Gastroesophageal sphincter (tissue), 4 donors: ENCODE results near the gene ANAPC4. TPM values are rescaled to one million over a fixed set of nuclear protein-coding genes. Genes with fewer than 3 reads are reported as not detected.

Experiments
- ATAC-seq: fragments of 150-250 bp; one replicate; pipeline ENCODE4 v1.9.1; 2016; ENCODE audit warnings: mild to moderate bottlenecking, moderate library complexity
- H3K27ac ChIP-seq, 4 donors: fragments of 200-600 bp; sonication (generic) in 3 of 4; 1 replicate in 3 of 4; 2 replicates in 1 of 4; pipeline ENCODE4 v1.5.1; 2016 to 2019
- H3K27me3 ChIP-seq: fragments of 200-600 bp; sonication (generic); one replicate; pipeline ENCODE4 v1.5.1; 2019
- H3K36me3 ChIP-seq, 2 donors: fragments of 200-600 bp; sonication (generic); one replicate each; pipeline ENCODE4 v1.5.1; 2019; ENCODE audit warnings: control low read depth in 1 of 2
- H3K4me1 ChIP-seq, 3 donors: fragments of 200-600 bp; sonication (generic); 1 replicate in 2 of 3; 2 replicates in 1 of 3; pipeline ENCODE4 v1.5.1; 2016 to 2019; ENCODE audit warnings: control low read depth in 2 of 3
- H3K4me3 ChIP-seq, 2 donors: fragments of 200-600 bp; sonication (generic); one replicate each; pipeline ENCODE4 v1.5.1; 2019; ENCODE audit warnings: mild to moderate bottlenecking in 1 of 2, moderate library complexity in 1 of 2
- H3K9me3 ChIP-seq, 3 donors: fragments of 200-600 bp; sonication (generic); one replicate each; pipeline ENCODE4 v1.5.1; 2017 to 2019; ENCODE audit warnings: control low read depth in 2 of 3
- CTCF ChIP-seq, 4 experiments: fragments of 200-600 bp in 2 of 4; fragments of 450-650 bp in 2 of 4; sonication (generic) in 1 of 4; IDR thresholded peaks; one replicate each; pipeline ENCODE4 v1.5.1; 2017 to 2019; ENCODE audit warnings: antibody characterized with exemption in 4 of 4, mild to moderate bottlenecking in 2 of 4, moderate library complexity in 2 of 4
- EP300 ChIP-seq: sonication (generic); formaldehyde crosslinking; IDR thresholded peaks from one replicate; pipeline ENCODE4 v1.6.1; 2017; ENCODE audit warnings: antibody characterized with exemption, mild to moderate bottlenecking
- POLR2A ChIP-seq, 2 donors: fragments of 450-650 bp; IDR thresholded peaks; one replicate each; pipeline ENCODE4 v1.6.1; 2017; ENCODE audit warnings: antibody characterized with exemption in 2 of 2, mild to moderate bottlenecking in 2 of 2, moderate library complexity in 1 of 2
- POLR2AphosphoS5 ChIP-seq: sonication (generic); formaldehyde crosslinking; IDR thresholded peaks from one replicate; pipeline ENCODE4 v1.6.1; 2017; ENCODE audit warnings: antibody characterized with exemption
- WGBS, 2 donors: methylation state at CpG; one replicate each; pipeline ENCODE4 v1.1.5; 2018; ENCODE audit warnings: low coverage in 1 of 2; 5-methylcytosine and 5-hydroxymethylcytosine counted together
- total RNA-seq, 4 donors: library from RNA; depleted of rRNA; stranded (reverse); fragments of >200 nt; gene quantifications; one replicate each; pipeline ENCODE4 v1.1.0, GENCODE V29; 2016

The ANAPC4 gene
- total RNA-seq, 4 donors from 2014 or later = 14.7 to 39.7 (median 20.5) TPM

GRCh38 chr4:25377572-25378436 lies 741 bp downstream of the ANAPC4 start:
- peak overlapping the region in 3 of 4 donors; percentile 70 to 85 (median 78) for H3K27ac ChIP-seq
- H3K9me3 ChIP-seq = no peaks in the 10 kb centered on the region
- H3K36me3 ChIP-seq = peaks cover 0 to 22% of the 10 kb centered on the region in 2 donors
- peaks cover 0 to 32% (median 0%) of the 10 kb centered on the region in 3 donors for H3K4me1 ChIP-seq
- TF ChIP-seq POLR2AphosphoS5 (no peak), EP300 (no peak), CTCF (IDR thresholded peaks at IDR 0.05) (no peak), POLR2A (IDR thresholded peaks at IDR 0.05) (no peak)
- no peaks in the 10 kb centered on the region for H3K27me3 ChIP-seq
- no peak for ATAC-seq
- H3K4me3 ChIP-seq = peak overlapping the region; percentile 45 to 63
- 19 to 28% methylated on average over 10 to 17 of the region's 18 CpGs for WGBS, 2 donors

- no peak for ATAC-seq
- TF ChIP-seq CTCF (IDR thresholded peaks at IDR 0.05) (no peak), POLR2A (IDR thresholded peaks at IDR 0.05) (no peak), EP300 (no peak), POLR2AphosphoS5 (no peak)
- H3K9me3 ChIP-seq = no peaks in the 10 kb centered on the region
- H3K27me3 ChIP-seq = no peaks in the 10 kb centered on the region
- H3K4me1 ChIP-seq = peaks cover 0 to 32% (median 0%) of the 10 kb centered on the region in 3 donors
- H3K36me3 ChIP-seq = peaks cover 0 to 28% of the 10 kb centered on the region in 2 donors
- H3K4me3 ChIP-seq = peak overlapping the region in 1 of 2 donors; percentile 63
- no peak overlapping the region for H3K27ac ChIP-seq
- 68% methylated on average over 6 of the region's 6 CpGs; no CpG with 5 or more reads in 1 of the 2 donors for WGBS, 2 donors
Observed at GRCh38 chr4:25378437-25378743, 1.3 kb downstream of the ANAPC4 start.

DNA sequence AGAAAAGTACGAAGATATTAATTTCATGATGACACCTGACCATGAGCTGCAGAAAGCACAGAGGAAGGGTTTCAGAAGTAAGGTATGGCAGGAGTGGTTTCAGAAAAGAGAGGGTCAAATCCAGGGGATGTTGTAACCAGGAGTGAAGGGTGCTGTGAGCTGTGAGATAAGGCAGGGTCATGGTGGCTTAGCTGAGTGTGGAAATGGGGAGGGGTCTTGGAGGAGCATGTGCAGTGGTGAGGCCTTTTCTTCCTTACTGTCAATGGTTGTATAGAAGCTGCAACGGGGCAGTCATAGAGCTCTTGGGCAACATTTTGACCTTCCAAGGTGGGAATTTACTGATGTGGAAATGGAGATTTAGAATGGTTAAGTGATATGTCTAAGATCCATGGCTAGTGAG lies 2.5 kb downstream of the ANAPC4 start:
- WGBS, 2 donors = 81 to 84% methylated on average over 2 of the region's 2 CpGs
- TF ChIP-seq POLR2AphosphoS5 (no peak), EP300 (no peak), CTCF (IDR thresholded peaks at IDR 0.05) (no peak), POLR2A (IDR thresholded peaks at IDR 0.05) (no peak)
- H3K27ac ChIP-seq = no peak overlapping the region
- H3K36me3 ChIP-seq = peaks cover 0 to 40% of the 10 kb centered on the region in 2 donors
- no peak overlapping the region for H3K4me3 ChIP-seq
- no peaks in the 10 kb centered on the region for H3K9me3 ChIP-seq
- H3K4me1 ChIP-seq = peaks cover 0 to 32% (median 0%) of the 10 kb centered on the region in 3 donors
- H3K27me3 ChIP-seq = no peaks in the 10 kb centered on the region
- no peak for ATAC-seq

GRCh38 chr4:25383647-25384046 lies 6.6 kb downstream of the ANAPC4 start:
- TF ChIP-seq CTCF (IDR thresholded peaks at IDR 0.05) (no peak), EP300 (no peak), POLR2AphosphoS5 (no peak), POLR2A (IDR thresholded peaks at IDR 0.05) (no peak)
- ATAC-seq = no peak
- H3K4me1 ChIP-seq = peaks cover 0 to 13% (median 0%) of the 10 kb centered on the region in 3 donors
- H3K27ac ChIP-seq = no peak overlapping the region
- peaks cover 0 to 78% of the 10 kb centered on the region in 2 donors for H3K36me3 ChIP-seq
- H3K27me3 ChIP-seq = no peaks in the 10 kb centered on the region
- no peaks in the 10 kb centered on the region for H3K9me3 ChIP-seq
- no peak overlapping the region for H3K4me3 ChIP-seq
- WGBS, 2 donors = 37 to 61% methylated on average over 2 of the region's 2 CpGs

GRCh38 chr4:25386926-25387325 lies 9.9 kb downstream of the ANAPC4 start:
- Histone ChIP-seq H3K27me3 (no peaks in the 10 kb centered on the region), H3K27ac (no peak overlapping the region), H3K4me1 (no peaks in the 10 kb centered on the region), H3K4me3 (no peak overlapping the region), H3K9me3 (no peaks in the 10 kb centered on the region), H3K36me3 (peaks cover 0 to 92% of the 10 kb centered on the region in 2 donors)
- no peak for ATAC-seq
- TF ChIP-seq POLR2A (IDR thresholded peaks at IDR 0.05) = no peak
- no peak for TF ChIP-seq EP300
- no peak for TF ChIP-seq CTCF (IDR thresholded peaks at IDR 0.05)
- TF ChIP-seq POLR2AphosphoS5 = no peak
- WGBS, 2 donors = 98 to 100% methylated on average over 2 of the region's 2 CpGs
